ENCODE measurements around the gene MIS18BP1.
A peak's percentile ranks its signal among the peaks of the same experiment; 100 is the strongest.
"Not testable (repeated sequence)": the region's sequence is repeated elsewhere in the genome, so short reads cannot be mapped to it uniquely, and the experiment has no call there.

The MIS18BP1 gene

GRCh38 chr14:45254771-45255170 is 1.8 kb upstream of the MIS18BP1 start:
- Mint-ChIP-seq H3K27me3 (no peaks in the 10 kb centered on the region), H3K36me3 (peaks cover 8% of the 10 kb centered on the region), H3K4me3 (no peak overlapping the region), H3K9me3 (peaks cover 20% of the 10 kb centered on the region), H3K27ac (no peak overlapping the region), H3K4me1 (peaks cover 12% of the 10 kb centered on the region)
- ATAC-seq (ENCODE audit: low read depth) (no peak), DNase-seq (ENCODE audit: low spot score in 2 of 2) (no peak)

DNA sequence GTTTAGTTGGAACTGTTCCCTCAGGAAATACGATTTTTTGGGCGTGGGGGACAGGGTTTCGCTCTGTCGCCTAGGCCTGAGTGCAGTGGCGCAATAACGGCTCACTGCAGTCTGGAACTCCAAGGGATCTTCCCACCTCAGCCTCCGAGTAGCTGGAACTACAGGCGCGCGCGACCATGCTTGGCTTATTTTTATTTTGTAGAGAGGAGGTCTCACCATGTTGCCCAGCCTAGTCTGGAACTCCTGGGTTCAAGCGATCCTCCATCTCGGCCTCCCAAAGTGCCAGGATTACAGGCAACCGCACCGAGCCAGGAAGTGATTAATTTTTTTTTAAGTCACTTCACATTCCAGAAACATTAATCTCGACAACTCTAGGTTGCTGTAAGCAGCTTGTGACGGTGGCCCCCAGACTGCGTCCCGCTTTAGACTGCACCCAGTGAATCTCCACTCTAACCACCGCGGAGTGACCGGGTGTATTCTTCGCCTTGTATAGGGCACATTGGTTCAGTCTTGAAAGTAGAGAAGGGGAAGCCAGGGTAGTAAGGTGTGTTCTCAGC is 830 bp upstream of the MIS18BP1 start:
- Mint-ChIP-seq H3K27ac (peak overlapping the region; percentile 82), H3K36me3 (peaks cover 7% of the 10 kb centered on the region), H3K4me3 (peak overlapping the region; percentile 97), H3K27me3 (no peaks in the 10 kb centered on the region), H3K9me3 (peaks cover 16% of the 10 kb centered on the region), H3K4me1 (peaks cover 14% of the 10 kb centered on the region)
- no peak for ATAC-seq (ENCODE audit: low read depth)
- DNase-seq (ENCODE audit: low spot score in 2 of 2) = no peak

- H3K4me1 Mint-ChIP-seq = peaks cover 16% of the 10 kb centered on the region
Observed at GRCh38 chr14:45252366-45253069, 484 bp downstream of the MIS18BP1 start.

GRCh38 chr14:45251912-45252311 is 1.1 kb downstream of the MIS18BP1 start:
- Mint-ChIP-seq H3K27me3 (no peaks in the 10 kb centered on the region), H3K4me3 (peak overlapping the region; percentile 84), H3K27ac (peak overlapping the region; percentile 82), H3K4me1 (peaks cover 16% of the 10 kb centered on the region), H3K36me3 (no peaks in the 10 kb centered on the region), H3K9me3 (peaks cover 4% of the 10 kb centered on the region)
- DNase-seq (ENCODE audit: low spot score in 2 of 2) = peak in 1 of 2 donors; percentile 59
- ATAC-seq (ENCODE audit: low read depth) = peak; percentile 72

More at GRCh38 chr14:45252366-45253069, 484 bp downstream of the MIS18BP1 start:
- Mint-ChIP-seq H3K27ac (peak overlapping the region; percentile 82), H3K27me3 (no peaks in the 10 kb centered on the region), H3K9me3 (peaks cover 7% of the 10 kb centered on the region), H3K36me3 (no peaks in the 10 kb centered on the region), H3K4me3 (peak overlapping the region; percentile 97)
- DNase-seq (ENCODE audit: low spot score in 2 of 2) (no peak), ATAC-seq (ENCODE audit: low read depth) (no peak)

GRCh38 chr14:45249856-45250575 is 3.0 kb downstream of the MIS18BP1 start:
- Mint-ChIP-seq H3K27ac (peak overlapping the region; percentile 90), H3K9me3 (no peaks in the 10 kb centered on the region), H3K4me3 (peak overlapping the region; percentile 79), H3K36me3 (no peaks in the 10 kb centered on the region), H3K27me3 (no peaks in the 10 kb centered on the region), H3K4me1 (peaks cover 16% of the 10 kb centered on the region)
- DNase-seq (ENCODE audit: low spot score in 2 of 2) (no peak), ATAC-seq (ENCODE audit: low read depth) (no peak)

DNA sequence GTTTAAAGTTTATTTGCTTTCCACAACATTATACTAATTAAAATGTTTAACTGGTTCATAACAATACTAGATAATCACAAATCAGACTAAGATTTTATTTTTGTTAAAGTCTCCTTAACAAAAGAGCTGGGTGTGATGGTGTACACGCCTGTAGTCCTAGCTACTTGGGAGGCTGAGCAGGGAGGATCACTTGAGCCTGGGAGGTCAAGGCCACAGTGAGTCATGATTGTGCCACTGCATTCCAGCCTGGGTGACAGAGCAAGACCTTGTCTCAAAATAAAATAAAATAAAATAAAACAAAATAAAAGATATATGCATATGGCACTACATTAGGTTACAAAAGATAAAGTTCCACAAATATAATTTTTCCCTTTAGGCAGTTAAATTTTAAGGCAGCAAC is 5.6 kb downstream of the MIS18BP1 start:
- no peak overlapping the region for H3K4me3 Mint-ChIP-seq
- H3K36me3 Mint-ChIP-seq = no peaks in the 10 kb centered on the region

DNA sequence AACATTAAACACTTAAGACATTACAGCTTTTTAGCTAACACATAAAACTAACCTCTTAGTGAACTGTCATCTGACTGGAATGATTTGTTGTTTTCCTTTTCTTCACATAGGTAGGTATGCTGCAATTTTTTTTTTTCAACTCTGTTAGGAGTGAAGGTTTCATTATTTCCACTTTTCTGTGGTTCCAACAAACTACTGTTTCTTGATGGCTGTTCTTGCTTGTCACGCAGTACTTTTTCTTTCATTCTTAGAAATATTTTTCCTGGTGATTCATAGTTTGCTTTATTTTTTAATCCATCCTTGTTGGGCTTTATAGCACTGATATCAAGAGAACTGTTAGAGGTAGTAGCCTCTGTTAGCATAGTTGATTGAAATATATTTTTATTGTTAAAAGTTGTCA is 6.3 kb downstream of the MIS18BP1 start:
- H3K4me1 Mint-ChIP-seq = peaks cover 16% of the 10 kb centered on the region
- ATAC-seq (ENCODE audit: low read depth) (no peak), DNase-seq (ENCODE audit: low spot score in 2 of 2) (no peak)
- H3K27ac Mint-ChIP-seq = no peak overlapping the region
- H3K9me3 Mint-ChIP-seq = no peaks in the 10 kb centered on the region
- no peaks in the 10 kb centered on the region for H3K27me3 Mint-ChIP-seq
- H3K36me3 Mint-ChIP-seq = no peaks in the 10 kb centered on the region
- no peak overlapping the region for H3K4me3 Mint-ChIP-seq

More for the DNA sequence above, 5.6 kb downstream of the MIS18BP1 start:
- H3K27ac Mint-ChIP-seq = no peak overlapping the region
- H3K4me1 Mint-ChIP-seq = peaks cover 16% of the 10 kb centered on the region
- DNase-seq (ENCODE audit: low spot score in 2 of 2) (no peak), ATAC-seq (ENCODE audit: low read depth) (no peak)
- no peaks in the 10 kb centered on the region for H3K9me3 Mint-ChIP-seq
- H3K27me3 Mint-ChIP-seq = no peaks in the 10 kb centered on the region

- Mint-ChIP-seq H3K27me3 (no peaks in the 10 kb centered on the region), H3K27ac (no peak overlapping the region), H3K9me3 (no peaks in the 10 kb centered on the region), H3K4me3 (no peak overlapping the region), H3K36me3 (peaks cover 2% of the 10 kb centered on the region), H3K4me1 (peaks cover 12% of the 10 kb centered on the region)
- no peak for ATAC-seq (ENCODE audit: low read depth)
- DNase-seq (ENCODE audit: low spot score in 2 of 2) = no peak
Observed at GRCh38 chr14:45246151-45246550, 6.9 kb downstream of the MIS18BP1 start.

GRCh38 chr14:45242706-45243105 is 10.3 kb downstream of the MIS18BP1 start:
- H3K27ac Mint-ChIP-seq = no peak overlapping the region
- no peak overlapping the region for H3K4me3 Mint-ChIP-seq
- H3K36me3 Mint-ChIP-seq = peaks cover 14% of the 10 kb centered on the region
- H3K4me1 Mint-ChIP-seq = no peaks in the 10 kb centered on the region
- ATAC-seq (ENCODE audit: low read depth) (no peak), DNase-seq (ENCODE audit: low spot score in 2 of 2) (no peak)
- H3K9me3 Mint-ChIP-seq = no peaks in the 10 kb centered on the region
- H3K27me3 Mint-ChIP-seq = no peaks in the 10 kb centered on the region

- H3K27ac Mint-ChIP-seq = no peak overlapping the region
- H3K4me1 Mint-ChIP-seq = no peaks in the 10 kb centered on the region
- no peak overlapping the region for H3K4me3 Mint-ChIP-seq
- peaks cover 23% of the 10 kb centered on the region for H3K36me3 Mint-ChIP-seq
- DNase-seq (ENCODE audit: low spot score in 2 of 2) (no peak), ATAC-seq (ENCODE audit: low read depth) (no peak)
- no peaks in the 10 kb centered on the region for H3K27me3 Mint-ChIP-seq
- no peaks in the 10 kb centered on the region for H3K9me3 Mint-ChIP-seq
Observed at GRCh38 chr14:45238988-45239387, 14.0 kb downstream of the MIS18BP1 start.

DNA sequence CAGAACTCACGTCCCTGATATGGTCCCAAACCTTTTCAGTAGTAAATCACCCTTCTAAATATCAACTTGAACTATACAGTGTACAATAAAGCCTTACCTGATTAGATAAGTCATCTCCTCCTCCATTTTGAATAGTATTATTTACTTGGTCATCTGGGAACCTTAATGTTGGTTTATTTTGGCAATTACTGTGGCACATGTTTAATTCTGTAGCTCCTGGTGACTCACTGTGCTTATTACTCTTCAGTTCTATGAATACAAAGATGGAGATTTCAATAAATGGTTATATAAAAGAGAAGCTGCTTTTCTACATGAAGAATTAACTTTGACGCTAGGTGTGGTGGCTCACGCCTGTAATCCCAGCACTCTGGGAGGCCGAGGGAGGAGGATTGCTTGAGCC is 25.4 kb downstream of the MIS18BP1 start:
- Mint-ChIP-seq H3K27ac (no peak overlapping the region), H3K36me3 (peaks cover 46% of the 10 kb centered on the region), H3K4me1 (peaks cover 6% of the 10 kb centered on the region), H3K9me3 (no peaks in the 10 kb centered on the region), H3K4me3 (no peak overlapping the region), H3K27me3 (no peaks in the 10 kb centered on the region)
- no peak for ATAC-seq (ENCODE audit: low read depth)
- DNase-seq (ENCODE audit: low spot score in 2 of 2) = no peak

- DNase-seq (ENCODE audit: low spot score in 2 of 2) (no peak), ATAC-seq (ENCODE audit: low read depth) (no peak)
- Mint-ChIP-seq H3K27ac (peak overlapping the region; percentile 41), H3K36me3 (peaks cover 31% of the 10 kb centered on the region), H3K9me3 (no peaks in the 10 kb centered on the region), H3K4me1 (peaks cover 4% of the 10 kb centered on the region), H3K4me3 (no peak overlapping the region), H3K27me3 (no peaks in the 10 kb centered on the region)
Observed at GRCh38 chr14:45222485-45223262, 30.3 kb downstream of the MIS18BP1 start.

DNA sequence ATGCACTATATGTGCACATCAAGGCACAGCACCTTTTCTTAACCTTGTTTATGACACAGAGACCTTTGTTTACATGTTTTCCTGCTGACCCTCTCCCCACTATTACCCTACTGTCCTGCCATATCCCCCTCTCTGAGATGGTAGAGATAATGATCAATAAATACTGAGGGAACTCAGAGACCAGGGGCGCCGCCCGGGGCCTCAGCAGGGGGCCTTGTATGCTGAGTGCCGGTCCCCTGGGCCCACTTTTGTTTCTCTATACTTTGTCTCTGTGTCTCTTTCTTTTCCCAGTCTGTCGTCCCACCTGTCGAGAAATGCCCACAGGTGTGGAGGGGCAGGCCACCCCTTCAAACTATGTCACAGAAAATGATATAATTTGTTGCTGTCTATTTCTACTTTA is 38.7 kb downstream of the MIS18BP1 start:
- not testable (repeated sequence) for H3K4me3 Mint-ChIP-seq; H3K9me3 Mint-ChIP-seq; H3K27me3 Mint-ChIP-seq; H3K27ac Mint-ChIP-seq; H3K4me1 Mint-ChIP-seq; DNase-seq (ENCODE audit: low spot score in 2 of 2); ATAC-seq (ENCODE audit: low read depth)
- H3K36me3 Mint-ChIP-seq = peaks cover 23% of the 10 kb centered on the region

- DNase-seq (ENCODE audit: low spot score in 2 of 2); H3K4me3 Mint-ChIP-seq; ATAC-seq (ENCODE audit: low read depth); H3K9me3 Mint-ChIP-seq; H3K4me1 Mint-ChIP-seq; H3K27me3 Mint-ChIP-seq: not testable (repeated sequence)
- Mint-ChIP-seq H3K36me3 (peaks cover 27% of the 10 kb centered on the region), H3K27ac (peak overlapping the region; percentile 45)
Observed at GRCh38 chr14:45213716-45214115, 39.3 kb downstream of the MIS18BP1 start.
